ENCODE results near the gene TUBA1C. TPM values are rescaled to one million over a fixed set of nuclear protein-coding genes. Genes with fewer than 3 reads are reported as not detected.

TUBA1C gene
- total RNA-seq, 2 donors from 2014 or later: 600 to 684 TPM

- TF ChIP-seq CTCF (conservative IDR thresholded peaks at IDR 0.05): peak; percentile 21
- peaks cover 22% of the 10 kb centered on the region for H3K4me1 Mint-ChIP-seq
- H3K4me1 ChIP-seq (ENCODE audit: control insufficient read depth, insufficient read depth, low read length): peaks cover 9% of the 10 kb centered on the region
These were observed 31.7 kb upstream of the TUBA1C start for GRCh38 chr12:49232940-49233841.

GRCh38 chr12:49233842-49234526, 30.9 kb upstream of the TUBA1C start:
- H3K27me3 ChIP-seq (ENCODE audit: control insufficient read depth, insufficient read depth, low read length, poor library complexity, severe bottlenecking): peaks cover 48% of the 10 kb centered on the region

More at GRCh38 chr12:49232940-49233841, 31.7 kb upstream of the TUBA1C start:
- Mint-ChIP-seq H3K9me3 (no peaks in the 10 kb centered on the region), H3K4me3 (peak overlapping the region; percentile 24), H3K27ac (peak overlapping the region; percentile 30), H3K27me3 (ENCODE audit: insufficient read depth) (peaks cover 62% of the 10 kb centered on the region), H3K36me3 (ENCODE audit: low read depth) (no peaks in the 10 kb centered on the region)
- Histone ChIP-seq H3K27ac (ENCODE audit: low read depth, low read length) (peak overlapping the region; percentile 98), H3K9ac (ENCODE audit: extremely low read depth, low read length, poor library complexity, severe bottlenecking) (no peak overlapping the region), H3K4me3 (ENCODE audit: low read length) (no peak overlapping the region), H3K36me3 (ENCODE audit: control insufficient read depth, insufficient read depth, low read length) (no peaks in the 10 kb centered on the region), H3K27me3 (ENCODE audit: control insufficient read depth, insufficient read depth, low read length, poor library complexity, severe bottlenecking) (peaks cover 49% of the 10 kb centered on the region), H3K9me3 (ENCODE audit: control insufficient read depth, low read length) (no peaks in the 10 kb centered on the region)
- 63 to 69% methylated on average over 18 to 25 of the region's 25 CpGs for WGBS, 2 experiments (ENCODE audit: insufficient coverage in 1 of 2, insufficient read length in 1 of 2)
- DNase-seq: peak; percentile 88

More at GRCh38 chr12:49233842-49234526, 30.9 kb upstream of the TUBA1C start:
- no peaks in the 10 kb centered on the region for H3K36me3 Mint-ChIP-seq (ENCODE audit: low read depth)
- DNase-seq: peak; percentile 68
- no peak for TF ChIP-seq CTCF (conservative IDR thresholded peaks at IDR 0.05)
- Histone ChIP-seq H3K9me3 (ENCODE audit: control insufficient read depth, low read length) (no peaks in the 10 kb centered on the region), H3K9ac (ENCODE audit: extremely low read depth, low read length, poor library complexity, severe bottlenecking) (no peak overlapping the region), H3K4me3 (ENCODE audit: low read length) (no peak overlapping the region), H3K4me1 (ENCODE audit: control insufficient read depth, insufficient read depth, low read length) (peaks cover 9% of the 10 kb centered on the region), H3K27ac (ENCODE audit: low read depth, low read length) (peak overlapping the region; percentile 98), H3K36me3 (ENCODE audit: control insufficient read depth, insufficient read depth, low read length) (no peaks in the 10 kb centered on the region)
- H3K9me3 Mint-ChIP-seq: no peaks in the 10 kb centered on the region
- WGBS, 2 experiments (ENCODE audit: insufficient coverage in 1 of 2, insufficient read length in 1 of 2): 76 to 81% methylated on average over 14 to 19 of the region's 19 CpGs
- peak overlapping the region; percentile 35 for H3K27ac Mint-ChIP-seq
- H3K4me1 Mint-ChIP-seq: peaks cover 20% of the 10 kb centered on the region
- H3K27me3 Mint-ChIP-seq (ENCODE audit: insufficient read depth): peaks cover 57% of the 10 kb centered on the region
- peak overlapping the region; percentile 81 for H3K4me3 Mint-ChIP-seq
